ENCODE measurements around the gene NKTR.

The NKTR gene

DNA sequence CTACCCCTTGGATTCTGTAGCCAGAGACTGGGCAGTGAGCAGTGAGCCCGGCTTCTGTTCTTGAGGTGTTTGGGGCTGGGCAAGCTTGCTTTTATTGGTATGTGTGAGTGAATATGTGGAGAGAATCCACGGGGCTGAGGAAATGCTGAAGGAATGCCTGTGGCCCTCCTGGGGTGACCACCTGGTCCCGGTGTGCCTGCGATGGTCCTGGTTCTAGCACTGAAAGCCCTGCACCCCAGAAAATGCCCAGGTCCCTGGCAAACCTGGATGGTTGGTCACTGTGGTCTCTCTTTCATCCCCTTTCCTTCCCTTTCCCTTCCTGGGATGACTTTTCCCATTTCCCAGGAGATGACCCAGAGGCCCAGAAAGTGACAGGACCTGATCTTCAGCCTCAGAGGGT, 57.2 kb downstream of the NKTR start:
- Histone ChIP-seq H3K27ac (ENCODE audit: extremely low read depth, low read depth, low read length) (no peak overlapping the region), H3K9me3 (ENCODE audit: control insufficient read depth, insufficient read depth, low read depth, low read length) (no peaks in the 10 kb centered on the region), H3K36me3 (ENCODE audit: control insufficient read depth in 2 of 2, insufficient read depth in 1 of 2, low read length in 2 of 2) (peaks cover 0 to 49% of the 10 kb centered on the region in 2 experiments; a peak in 1 of 3 replicates), H3K4me3 (ENCODE audit: low read depth, low read length) (no peak overlapping the region), H3K4me1 (ENCODE audit: control insufficient read depth, insufficient read depth, low read length) (no peaks in the 10 kb centered on the region)
- ChIA-PET POLR2A (no interaction called here), CTCF (no interaction called here)
- TF ChIP-seq REPIN1 (tag by site-specific recombination; IDR thresholded peaks at IDR 0.05; ENCODE audit: low read depth) (no peak), ZNF354C (tag by site-specific recombination; IDR thresholded peaks at IDR 0.05; ENCODE audit: borderline replicate concordance, low read depth) (no peak), ZNF707 (tag by site-specific recombination; IDR thresholded peaks at IDR 0.05) (no peak), KLF9 (tag by site-specific recombination; IDR thresholded peaks at IDR 0.05; ENCODE audit: low read depth) (no peak), ZNF132 (tag by site-specific recombination; IDR thresholded peaks at IDR 0.05; ENCODE audit: borderline replicate concordance) (no peak), ZNF548 (tag by site-specific recombination; IDR thresholded peaks at IDR 0.05) (no peak)

DNA sequence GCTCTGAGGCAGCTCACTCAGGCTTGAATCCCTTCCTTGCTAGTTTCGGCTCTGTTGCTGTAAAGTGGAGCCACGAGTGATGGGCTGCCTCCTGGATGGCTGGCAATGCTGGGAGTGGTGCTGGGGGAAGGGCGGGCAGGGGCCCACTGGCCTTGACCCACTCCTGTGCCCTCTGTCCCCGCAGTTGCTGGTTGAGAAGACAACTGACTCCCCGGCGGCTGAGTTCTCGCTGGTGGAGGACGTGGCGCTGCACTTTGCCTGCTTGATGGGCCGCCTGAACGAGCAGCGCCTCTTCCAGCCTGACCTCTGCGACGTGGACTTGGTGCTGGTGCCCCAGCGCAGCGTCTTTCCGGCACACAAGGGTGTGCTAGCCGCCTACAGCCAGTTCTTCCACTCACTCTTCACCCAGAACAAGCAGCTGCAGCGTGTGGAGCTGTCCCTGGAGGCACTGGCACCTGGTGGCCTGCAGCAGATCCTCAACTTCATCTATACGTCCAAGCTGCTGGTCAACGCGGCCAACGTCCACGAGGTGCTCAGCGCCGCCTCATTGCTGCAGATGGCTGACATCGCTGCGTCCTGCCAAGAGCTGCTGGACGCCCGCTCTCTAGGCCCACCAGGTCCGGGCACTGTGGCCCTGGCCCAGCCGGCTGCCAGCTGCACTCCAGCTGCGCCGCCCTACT, 57.7 kb downstream of the NKTR start:
- Histone ChIP-seq H3K36me3 (ENCODE audit: control insufficient read depth in 2 of 2, insufficient read depth in 1 of 2, low read length in 2 of 2) (peaks cover 0 to 52% of the 10 kb centered on the region in 2 experiments; a peak in 1 of 3 replicates), H3K27ac (ENCODE audit: extremely low read depth, low read depth, low read length) (no peak overlapping the region), H3K4me1 (ENCODE audit: control insufficient read depth, insufficient read depth, low read length) (no peaks in the 10 kb centered on the region), H3K9me3 (ENCODE audit: control insufficient read depth, insufficient read depth, low read depth, low read length) (no peaks in the 10 kb centered on the region), H3K4me3 (ENCODE audit: low read depth, low read length) (no peak overlapping the region)
- ChIA-PET POLR2A (no interaction called here), CTCF (no interaction called here)
- TF ChIP-seq ZFHX2 (tag by site-specific recombination; conservative IDR thresholded peaks at IDR 0.05) (no peak), ZNF16 (tag by site-specific recombination; IDR thresholded peaks at IDR 0.05; ENCODE audit: low read depth) (no peak), ZNF248 (tag by site-specific recombination; IDR thresholded peaks at IDR 0.05) (no peak), ZNF214 (tag by site-specific recombination; IDR thresholded peaks at IDR 0.05; ENCODE audit: borderline replicate concordance) (no peak), ZFP37 (tag by site-specific recombination; IDR thresholded peaks at IDR 0.05) (no peak)

DNA sequence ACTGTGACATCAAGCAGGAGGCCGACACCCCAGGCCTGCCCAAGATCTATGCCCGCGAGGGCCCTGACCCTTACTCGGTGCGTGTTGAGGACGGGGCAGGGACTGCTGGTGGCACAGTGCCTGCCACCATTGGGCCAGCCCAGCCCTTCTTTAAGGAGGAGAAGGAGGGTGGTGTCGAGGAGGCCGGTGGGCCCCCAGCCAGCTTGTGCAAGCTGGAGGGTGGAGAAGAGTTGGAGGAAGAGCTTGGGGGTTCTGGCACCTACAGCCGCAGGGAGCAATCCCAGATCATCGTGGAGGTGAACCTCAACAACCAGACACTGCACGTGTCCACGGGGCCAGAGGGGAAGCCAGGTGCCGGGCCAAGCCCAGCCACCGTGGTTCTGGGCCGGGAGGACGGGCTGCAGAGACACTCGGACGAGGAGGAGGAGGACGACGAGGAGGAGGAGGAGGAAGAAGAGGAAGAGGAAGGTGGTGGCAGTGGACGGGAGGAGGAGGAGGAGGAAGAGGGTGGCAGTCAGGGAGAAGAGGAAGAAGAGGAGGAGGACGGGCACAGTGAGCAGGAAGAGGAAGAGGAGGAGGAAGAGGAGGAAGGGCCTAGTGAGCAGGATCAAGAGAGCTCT, 58.4 kb downstream of the NKTR start:
- POLR2A ChIA-PET: no interaction called here

DNA sequence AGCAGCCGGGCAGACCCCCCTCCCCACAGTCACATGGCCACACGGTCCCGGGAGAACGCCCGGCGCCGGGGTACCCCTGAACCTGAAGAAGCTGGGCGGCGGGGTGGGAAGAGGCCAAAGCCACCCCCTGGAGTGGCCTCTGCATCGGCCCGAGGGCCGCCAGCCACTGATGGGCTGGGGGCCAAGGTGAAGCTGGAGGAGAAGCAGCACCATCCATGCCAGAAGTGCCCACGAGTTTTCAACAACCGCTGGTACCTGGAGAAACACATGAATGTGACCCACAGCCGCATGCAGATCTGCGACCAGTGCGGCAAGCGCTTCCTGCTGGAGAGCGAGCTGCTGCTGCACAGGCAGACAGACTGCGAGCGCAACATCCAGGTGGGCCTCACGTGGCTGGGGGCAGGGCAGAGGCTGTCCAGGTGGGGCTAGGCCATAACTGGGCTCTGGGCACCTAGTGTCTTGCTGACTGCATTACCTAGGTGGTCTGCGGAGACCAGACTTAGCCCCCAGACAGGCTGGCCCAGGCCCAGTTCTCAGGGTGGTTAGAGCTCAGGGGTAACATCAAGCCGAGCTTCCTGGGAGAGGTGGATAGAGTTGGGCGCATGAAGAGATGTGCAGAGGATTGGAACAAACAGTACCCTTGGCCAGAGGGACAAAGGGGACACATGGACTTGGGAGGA, 59.1 kb downstream of the NKTR start:
- Histone ChIP-seq H3K27ac (ENCODE audit: extremely low read depth, low read depth, low read length) (no peak overlapping the region), H3K4me1 (ENCODE audit: control insufficient read depth, insufficient read depth, low read length) (no peaks in the 10 kb centered on the region), H3K9me3 (ENCODE audit: control insufficient read depth, insufficient read depth, low read depth, low read length) (no peaks in the 10 kb centered on the region), H3K36me3 (ENCODE audit: control insufficient read depth in 2 of 2, insufficient read depth in 1 of 2, low read length in 2 of 2) (peaks cover 0 to 57% of the 10 kb centered on the region in 2 experiments; a peak in 1 of 3 replicates), H3K4me3 (ENCODE audit: low read depth, low read length) (no peak overlapping the region)
- ChIA-PET CTCF (interaction anchor here (1.1 kb wide), 1 partner anchor 47 kb away, joined by 4 read pairs; no protein-coding TSS in a partner anchor), POLR2A (no interaction called here)
- TF ChIP-seq ZNF138 (tag by site-specific recombination; IDR thresholded peaks at IDR 0.05; ENCODE audit: borderline replicate concordance): no peak
- TF ChIP-seq, protein P1, sequence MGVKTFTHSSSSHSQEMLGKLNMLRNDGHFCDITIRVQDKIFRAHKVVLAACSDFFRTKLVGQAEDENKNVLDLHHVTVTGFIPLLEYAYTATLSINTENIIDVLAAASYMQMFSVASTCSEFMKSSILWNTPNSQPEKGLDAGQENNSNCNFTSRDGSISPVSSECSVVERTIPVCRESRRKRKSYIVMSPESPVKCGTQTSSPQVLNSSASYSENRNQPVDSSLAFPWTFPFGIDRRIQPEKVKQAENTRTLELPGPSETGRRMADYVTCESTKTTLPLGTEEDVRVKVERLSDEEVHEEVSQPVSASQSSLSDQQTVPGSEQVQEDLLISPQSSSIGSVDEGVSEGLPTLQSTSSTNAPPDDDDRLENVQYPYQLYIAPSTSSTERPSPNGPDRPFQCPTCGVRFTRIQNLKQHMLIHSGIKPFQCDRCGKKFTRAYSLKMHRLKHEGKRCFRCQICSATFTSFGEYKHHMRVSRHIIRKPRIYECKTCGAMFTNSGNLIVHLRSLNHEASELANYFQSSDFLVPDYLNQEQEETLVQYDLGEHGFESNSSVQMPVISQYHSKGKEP (tag by site-specific recombination; IDR thresholded peaks at IDR 0.05): 0 out of 2 replicates have a peak, but pooled peaks have one; percentile 32

More for the DNA sequence above, 58.4 kb downstream of the NKTR start:
- Histone ChIP-seq H3K36me3 (ENCODE audit: control insufficient read depth in 2 of 2, insufficient read depth in 1 of 2, low read length in 2 of 2) (peaks cover 0 to 57% of the 10 kb centered on the region in 2 experiments; a peak in 1 of 3 replicates), H3K9me3 (ENCODE audit: control insufficient read depth, insufficient read depth, low read depth, low read length) (no peaks in the 10 kb centered on the region), H3K4me3 (ENCODE audit: low read depth, low read length) (no peak overlapping the region), H3K4me1 (ENCODE audit: control insufficient read depth, insufficient read depth, low read length) (no peaks in the 10 kb centered on the region), H3K27ac (ENCODE audit: extremely low read depth, low read depth, low read length) (no peak overlapping the region)
- TF ChIP-seq ZNF701 (tag by site-specific recombination; IDR thresholded peaks at IDR 0.05) (no peak), EGR2 (tag by site-specific recombination; IDR thresholded peaks at IDR 0.05; ENCODE audit: low read depth) (peak; percentile 81), ZFHX2 (tag by site-specific recombination; conservative IDR thresholded peaks at IDR 0.05) (peak; percentile 42), ZNF555 (tag by site-specific recombination; conservative IDR thresholded peaks at IDR 0.05) (no peak)
- TF ChIP-seq, protein P2, sequence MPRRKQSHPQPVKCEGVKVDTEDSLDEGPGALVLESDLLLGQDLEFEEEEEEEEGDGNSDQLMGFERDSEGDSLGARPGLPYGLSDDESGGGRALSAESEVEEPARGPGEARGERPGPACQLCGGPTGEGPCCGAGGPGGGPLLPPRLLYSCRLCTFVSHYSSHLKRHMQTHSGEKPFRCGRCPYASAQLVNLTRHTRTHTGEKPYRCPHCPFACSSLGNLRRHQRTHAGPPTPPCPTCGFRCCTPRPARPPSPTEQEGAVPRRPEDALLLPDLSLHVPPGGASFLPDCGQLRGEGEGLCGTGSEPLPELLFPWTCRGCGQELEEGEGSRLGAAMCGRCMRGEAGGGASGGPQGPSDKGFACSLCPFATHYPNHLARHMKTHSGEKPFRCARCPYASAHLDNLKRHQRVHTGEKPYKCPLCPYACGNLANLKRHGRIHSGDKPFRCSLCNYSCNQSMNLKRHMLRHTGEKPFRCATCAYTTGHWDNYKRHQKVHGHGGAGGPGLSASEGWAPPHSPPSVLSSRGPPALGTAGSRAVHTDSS (tag by site-specific recombination; IDR thresholded peaks at IDR 0.05): peak; percentile 95
- CTCF ChIA-PET: no interaction called here
